Colonic mucosa (tissue), 4 donors: ENCODE results near the gene EFNA3. TPM values are rescaled to one million over a fixed set of nuclear protein-coding genes. Genes with fewer than 3 reads are reported as not detected.
A peak's percentile ranks its signal among the peaks of the same experiment; 100 is the strongest.

ENCODE experiments used
- DNase-seq: peaks from one replicate; pipeline ENCODE4 v3.0.0-alpha.2; 2020
- H3K27ac ChIP-seq: fragments of 200-600 bp; one replicate; pipeline ENCODE4 v1.8.0; 2021
- H3K27me3 ChIP-seq: fragments of 200-600 bp; one replicate; pipeline ENCODE4 v1.8.0; 2021
- H3K36me3 ChIP-seq: fragments of 200-600 bp; one replicate; pipeline ENCODE4 v1.8.0; 2021
- H3K4me1 ChIP-seq: fragments of 200-600 bp; one replicate; pipeline ENCODE4 v1.8.0; 2021; ENCODE audit warnings: mild to moderate bottlenecking
- H3K4me3 ChIP-seq: fragments of 200-600 bp; one replicate; pipeline ENCODE4 v1.8.0; 2021
- H3K9ac ChIP-seq, 2 donors: one replicate each; pipeline ENCODE4 v1.7.0; 2013; ENCODE audit warnings: control low read depth in 2 of 2, low read depth in 2 of 2, low read length in 2 of 2
- H3K9me3 ChIP-seq: fragments of 200-600 bp; one replicate; pipeline ENCODE4 v1.8.0; 2021
- CTCF ChIP-seq: fragments of 200-600 bp; IDR thresholded peaks from one replicate; pipeline ENCODE4 v1.8.0; 2022; ENCODE audit warnings: antibody characterized with exemption, mild to moderate bottlenecking
- intact Hi-C: fragments of 100-400 bp; cut with DNase I; formaldehyde crosslinking; loops from one replicate; pipeline ENCODE4 v1.14.1; 2022
- total RNA-seq, 2 donors: library from RNA; stranded (reverse); fragmentation: NEBNext Ultra II Directional in 1 of 2; extraction: Animal tissue kit (Norgen Biotek cat#: 25700) in 1 of 2; gene quantifications; one replicate each; pipeline ENCODE4 v1.2.1, GENCODE V29; 2021
- donor health status: healthy.
- donor health status: DM: no; HTN: no; CAD: no.
- donor health status: DM: no; HTN: no; CAD: no.

Gene EFNA3
- total RNA-seq, 2 donors from 2014 or later, result 12.7 to 21.4 TPM

- no peaks in the 10 kb centered on the region for H3K36me3 ChIP-seq
- H3K27ac ChIP-seq, result peak overlapping the region; percentile 99
- DNase-seq, result no peak
- intact Hi-C loops, result no loop called here
- TF ChIP-seq CTCF, result no peak
- H3K9me3 ChIP-seq, result no peaks in the 10 kb centered on the region
- no peaks in the 10 kb centered on the region for H3K27me3 ChIP-seq
- peaks cover 15% of the 10 kb centered on the region for H3K4me1 ChIP-seq
- peak overlapping the region; percentile 91 for H3K4me3 ChIP-seq
- H3K9ac ChIP-seq, result peak overlapping the region; percentile 76 to 92
Observed at GRCh38 chr1:155049651-155050559, 28.7 kb upstream of the EFNA3 start.

DNA sequence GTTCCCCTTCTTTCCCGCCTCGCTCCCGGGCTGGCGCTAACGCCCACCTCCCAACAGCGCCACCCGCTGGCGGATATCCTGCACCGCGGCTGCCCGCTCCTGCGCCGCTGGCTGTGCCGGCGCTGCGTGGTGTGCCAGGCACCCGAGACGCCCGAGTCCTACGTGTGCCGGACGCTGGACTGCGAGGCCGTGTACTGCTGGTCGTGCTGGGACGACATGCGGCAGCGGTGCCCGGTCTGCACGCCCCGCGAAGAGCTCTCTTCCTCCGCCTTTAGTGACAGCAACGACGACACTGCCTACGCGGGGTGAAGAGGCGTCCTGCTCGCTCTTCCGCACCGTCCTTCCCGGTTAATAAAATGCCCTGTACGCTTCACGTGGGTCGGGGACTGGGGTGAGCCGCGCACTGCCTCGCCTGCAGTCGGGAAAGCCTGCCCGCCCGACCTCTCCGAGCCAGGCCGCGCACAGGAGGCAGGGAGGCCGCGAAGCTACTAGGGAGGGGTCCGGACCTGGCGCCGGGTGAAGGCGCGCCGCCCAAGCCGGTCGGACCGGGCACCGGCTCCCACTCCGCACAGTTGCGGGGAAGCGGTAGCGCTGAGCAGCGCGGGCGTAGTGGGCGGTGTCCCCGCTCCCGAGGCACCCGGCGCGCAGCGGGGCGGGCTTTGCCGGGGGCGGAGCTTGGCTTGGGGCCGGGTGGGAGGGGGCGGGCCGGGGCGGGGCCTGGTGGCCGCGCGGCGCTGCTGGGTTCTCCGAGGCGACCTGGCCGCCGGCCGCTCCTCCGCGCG, 27.9 kb upstream of the EFNA3 start, which contains the start of gene ADAM15:
ADAM15 (plus strand) TSS at position 757 of the 782 bp plus-strand sequence. CDS start 71 bp downstream, outside the sequence.
- DNase-seq, result peak; percentile 93
- Histone ChIP-seq H3K36me3 (peaks cover 8% of the 10 kb centered on the region), H3K4me1 (peaks cover 12% of the 10 kb centered on the region), H3K4me3 (peak within 1 kb of the TSS; percentile 91), H3K9ac (peak within 1 kb of the TSS; percentile 96 to 98), H3K9me3 (no peaks in the 10 kb centered on the region), H3K27ac (peak within 1 kb of the TSS; percentile 99), H3K27me3 (no peaks in the 10 kb centered on the region)
- TF ChIP-seq CTCF, result peak; percentile 95
- intact Hi-C loops, result no loop called here

DNA sequence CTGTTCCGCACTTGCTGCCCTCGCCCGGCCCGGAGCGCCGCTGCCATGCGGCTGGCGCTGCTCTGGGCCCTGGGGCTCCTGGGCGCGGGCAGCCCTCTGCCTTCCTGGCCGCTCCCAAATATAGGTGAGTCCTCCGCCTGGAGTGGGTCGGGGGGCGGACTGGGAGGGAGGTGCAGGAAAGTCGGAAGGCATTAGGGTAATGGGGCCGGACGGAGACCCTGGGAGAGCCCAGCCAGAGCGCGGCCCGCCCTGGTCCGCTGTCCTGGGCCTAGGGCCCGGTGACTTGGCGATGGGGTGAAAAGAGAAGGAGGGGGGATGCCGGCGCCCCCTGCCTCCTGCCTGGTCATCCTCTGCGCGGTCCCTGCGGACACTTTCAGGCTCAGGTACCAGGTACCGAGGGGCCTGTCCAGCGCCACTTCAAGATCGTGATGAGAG, 27.3 kb upstream of the EFNA3 start:
- no peaks in the 10 kb centered on the region for H3K27me3 ChIP-seq
- peak overlapping the region; percentile 99 for H3K27ac ChIP-seq
- DNase-seq, result no peak
- H3K9ac ChIP-seq, result peak overlapping the region; percentile 96 to 98
- H3K36me3 ChIP-seq, result peaks cover 8% of the 10 kb centered on the region
- H3K4me3 ChIP-seq, result peak overlapping the region; percentile 91
- TF ChIP-seq CTCF, result no peak
- intact Hi-C loops, result no loop called here
- H3K9me3 ChIP-seq, result no peaks in the 10 kb centered on the region
- H3K4me1 ChIP-seq, result peaks cover 12% of the 10 kb centered on the region

GRCh38 chr1:155051777-155052398, 26.7 kb upstream of the EFNA3 start:
- peaks cover 8% of the 10 kb centered on the region for H3K36me3 ChIP-seq

More at GRCh38 chr1:155051777-155052398, 26.7 kb upstream of the EFNA3 start:
- peaks cover 12% of the 10 kb centered on the region for H3K4me1 ChIP-seq
- no peaks in the 10 kb centered on the region for H3K9me3 ChIP-seq
- peak overlapping the region; percentile 99 for H3K27ac ChIP-seq
- intact Hi-C loops, result no loop called here
- DNase-seq, result peak; percentile 77
- H3K27me3 ChIP-seq, result no peaks in the 10 kb centered on the region
- peak overlapping the region; percentile 96 to 98 for H3K9ac ChIP-seq
- TF ChIP-seq CTCF, result no peak
- peak overlapping the region; percentile 91 for H3K4me3 ChIP-seq
